GM21360 (cell line): ENCODE results near the gene PSMD9.
A peak's percentile ranks its signal among the peaks of the same experiment; 100 is the strongest.
"Not testable (repeated sequence)": the region's sequence is repeated elsewhere in the genome, so short reads cannot be mapped to it uniquely, and the experiment has no call there.

Source experiments
- ATAC-seq: cut with Tn5 transposase; IDR thresholded peaks from one replicate; pipeline ENCODE4 v1.9.1; 2021; ENCODE audit warnings: mild to moderate bottlenecking, moderate library complexity; ENCODE audit not compliant: unreplicated experiment

Gene PSMD9

GRCh38 chr12:121917950-121918678, 29.5 kb downstream of the PSMD9 start, which contains the start of gene CFAP251:
Gene CFAP251, plus strand, starts transcription at chr12:121918592. Its CDS starts 2,714 bp downstream, at chr12:121921306.
- peak; percentile 94 for ATAC-seq

- peak; percentile 23 for ATAC-seq
These were observed 30.1 kb downstream of the PSMD9 start for GRCh38 chr12:121918679-121919038.

- no peak for ATAC-seq
These were observed 32.5 kb downstream of the PSMD9 start for GRCh38 chr12:121921066-121921465.

- ATAC-seq, result no peak
These were observed 36.7 kb downstream of the PSMD9 start for GRCh38 chr12:121925358-121925695.

GRCh38 chr12:121926874-121927706, 38.5 kb downstream of the PSMD9 start:
- no peak for ATAC-seq

GRCh38 chr12:121927813-121928212, 39.2 kb downstream of the PSMD9 start:
- ATAC-seq, result no peak

- ATAC-seq, result not testable (repeated sequence)
These were observed 41.0 kb downstream of the PSMD9 start for GRCh38 chr12:121929545-121929944.

GRCh38 chr12:121930862-121931261, 42.3 kb downstream of the PSMD9 start:
- ATAC-seq, result no peak

- no peak for ATAC-seq
These were observed 43.6 kb downstream of the PSMD9 start for GRCh38 chr12:121932176-121932536.

- no peak for ATAC-seq
These were observed 44.4 kb downstream of the PSMD9 start for GRCh38 chr12:121932914-121933521.

GRCh38 chr12:121933522-121934308, 45.1 kb downstream of the PSMD9 start:
- ATAC-seq, result no peak

- ATAC-seq, result no peak
These were observed 45.7 kb downstream of the PSMD9 start for GRCh38 chr12:121934309-121934664.

GRCh38 chr12:121937654-121938053, 49.1 kb downstream of the PSMD9 start:
- no peak for ATAC-seq

- ATAC-seq, result no peak
These were observed 50.6 kb downstream of the PSMD9 start for GRCh38 chr12:121939186-121939585.

GRCh38 chr12:121939992-121940766, 51.6 kb downstream of the PSMD9 start:
- no peak for ATAC-seq

GRCh38 chr12:121942145-121942718, 53.6 kb downstream of the PSMD9 start:
- ATAC-seq, result no peak

- ATAC-seq, result no peak
These were observed 55.3 kb downstream of the PSMD9 start for GRCh38 chr12:121943926-121944325.

- no peak for ATAC-seq
These were observed 57.9 kb downstream of the PSMD9 start for GRCh38 chr12:121946313-121947025.

GRCh38 chr12:121947981-121948380, 59.4 kb downstream of the PSMD9 start:
- no peak for ATAC-seq
